ENCODE data around the gene PARD6G.

DNA sequence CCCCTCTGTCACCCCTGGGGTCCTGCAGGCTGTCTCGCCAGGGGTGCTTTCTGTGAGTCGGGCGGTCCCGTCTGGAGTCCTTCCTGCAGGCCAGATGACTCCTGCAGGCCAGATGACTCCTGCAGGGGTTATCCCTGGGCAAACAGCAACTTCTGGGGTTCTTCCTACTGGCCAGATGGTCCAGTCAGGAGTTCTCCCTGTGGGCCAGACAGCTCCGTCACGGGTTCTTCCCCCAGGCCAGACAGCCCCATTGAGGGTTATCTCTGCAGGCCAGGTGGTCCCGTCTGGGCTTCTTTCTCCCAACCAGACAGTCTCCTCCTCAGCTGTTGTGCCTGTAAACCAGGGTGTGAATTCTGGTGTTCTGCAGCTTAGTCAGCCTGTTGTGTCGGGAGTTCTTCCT lies 110.6 kb downstream of the PARD6G start:
- TF ChIP-seq, protein P1, sequence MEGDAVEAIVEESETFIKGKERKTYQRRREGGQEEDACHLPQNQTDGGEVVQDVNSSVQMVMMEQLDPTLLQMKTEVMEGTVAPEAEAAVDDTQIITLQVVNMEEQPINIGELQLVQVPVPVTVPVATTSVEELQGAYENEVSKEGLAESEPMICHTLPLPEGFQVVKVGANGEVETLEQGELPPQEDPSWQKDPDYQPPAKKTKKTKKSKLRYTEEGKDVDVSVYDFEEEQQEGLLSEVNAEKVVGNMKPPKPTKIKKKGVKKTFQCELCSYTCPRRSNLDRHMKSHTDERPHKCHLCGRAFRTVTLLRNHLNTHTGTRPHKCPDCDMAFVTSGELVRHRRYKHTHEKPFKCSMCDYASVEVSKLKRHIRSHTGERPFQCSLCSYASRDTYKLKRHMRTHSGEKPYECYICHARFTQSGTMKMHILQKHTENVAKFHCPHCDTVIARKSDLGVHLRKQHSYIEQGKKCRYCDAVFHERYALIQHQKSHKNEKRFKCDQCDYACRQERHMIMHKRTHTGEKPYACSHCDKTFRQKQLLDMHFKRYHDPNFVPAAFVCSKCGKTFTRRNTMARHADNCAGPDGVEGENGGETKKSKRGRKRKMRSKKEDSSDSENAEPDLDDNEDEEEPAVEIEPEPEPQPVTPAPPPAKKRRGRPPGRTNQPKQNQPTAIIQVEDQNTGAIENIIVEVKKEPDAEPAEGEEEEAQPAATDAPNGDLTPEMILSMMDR (IDR thresholded peaks at IDR 0.05; ENCODE audit: low read length) = no peak
- no peak for TF ChIP-seq EZH2 (IDR thresholded peaks at IDR 0.05; ENCODE audit: borderline replicate concordance, low read length)

All from OCI-LY1 (cell line).